LNCaP clone FGC (cell line): ENCODE measurements around the gene LEP.
"Not testable (repeated sequence)": the region's sequence is repeated elsewhere in the genome, so short reads cannot be mapped to it uniquely, and the experiment has no call there.

ENCODE experiments used
- DNase-seq: peaks from one replicate; pipeline ENCODE4 v3.0.0-alpha.2; 2011; ENCODE audit warnings: low read depth
- H3K4me3 ChIP-seq: 2 replicates; pipeline ENCODE4 v1.5.1; 2011; ENCODE audit warnings: mild to moderate bottlenecking, low read depth, low read length, control low read depth
- CTCF ChIP-seq: IDR thresholded peaks from 2 replicates; pipeline ENCODE4 v1.5.1; 2012; ENCODE audit warnings: mild to moderate bottlenecking; ENCODE audit not compliant: control insufficient read depth, insufficient read depth; ENCODE audit errors: extremely low read depth

The LEP gene

GRCh38 chr7:128233471-128233870, 7.6 kb upstream of the LEP start:
- TF ChIP-seq CTCF: no peak
- H3K4me3 ChIP-seq: no peak overlapping the region
- DNase-seq: no peak

GRCh38 chr7:128234476-128235026, 6.5 kb upstream of the LEP start:
- no peak for DNase-seq
- H3K4me3 ChIP-seq: no peak overlapping the region
- no peak for TF ChIP-seq CTCF

- TF ChIP-seq CTCF: no peak
- DNase-seq: no peak
- H3K4me3 ChIP-seq: no peak overlapping the region
These were observed 5.6 kb upstream of the LEP start for GRCh38 chr7:128235471-128235870.

GRCh38 chr7:128236924-128237586, 4.0 kb upstream of the LEP start:
- TF ChIP-seq CTCF: no peak
- no peak for DNase-seq
- no peak overlapping the region for H3K4me3 ChIP-seq

- not testable (repeated sequence) for DNase-seq, H3K4me3 ChIP-seq
These were observed 1.9 kb upstream of the LEP start for GRCh38 chr7:128239146-128239545.

GRCh38 chr7:128242661-128243060, 1.6 kb downstream of the LEP start:
- no peak overlapping the region for H3K4me3 ChIP-seq
- no peak for TF ChIP-seq CTCF
- no peak for DNase-seq

- DNase-seq: no peak
- no peak for TF ChIP-seq CTCF
- H3K4me3 ChIP-seq: no peak overlapping the region
These were observed 2.2 kb downstream of the LEP start for GRCh38 chr7:128243273-128243672.
